ENCODE results near the gene MTCL1.

MTCL1 gene

DNA sequence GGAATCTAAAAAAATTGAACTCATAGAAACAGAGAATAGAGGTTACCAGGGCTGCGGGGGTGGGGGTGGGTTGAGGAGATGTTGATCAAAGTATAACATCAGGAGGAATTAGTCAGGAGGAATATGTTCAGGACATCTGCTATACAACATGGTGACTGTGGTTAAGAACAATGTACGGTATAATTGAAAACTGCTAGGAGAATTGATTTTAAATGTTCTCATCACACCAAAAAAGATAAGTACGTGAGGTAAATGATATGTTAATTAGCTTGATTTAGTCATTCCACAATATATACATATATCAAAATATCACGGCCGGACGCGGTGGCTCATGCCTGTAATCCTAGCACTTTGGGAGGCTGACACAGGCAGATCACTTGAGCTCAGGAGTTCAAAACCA lies 140.2 kb downstream of the MTCL1 start:
- no peak for DNase-seq (ENCODE audit: low spot score)
- H3K27ac ChIP-seq = no peak overlapping the region
- no peak overlapping the region for H3K4me3 ChIP-seq
- no peak for TF ChIP-seq CTCF (IDR thresholded peaks at IDR 0.05)

GRCh38 chr18:8847066-8847755 lies 141.9 kb downstream of the MTCL1 start:
- Histone ChIP-seq H3K4me3 (no peak overlapping the region), H3K27ac (no peak overlapping the region)
- DNase-seq (ENCODE audit: low spot score) = no peak
- no peak for TF ChIP-seq CTCF (IDR thresholded peaks at IDR 0.05)

DNA sequence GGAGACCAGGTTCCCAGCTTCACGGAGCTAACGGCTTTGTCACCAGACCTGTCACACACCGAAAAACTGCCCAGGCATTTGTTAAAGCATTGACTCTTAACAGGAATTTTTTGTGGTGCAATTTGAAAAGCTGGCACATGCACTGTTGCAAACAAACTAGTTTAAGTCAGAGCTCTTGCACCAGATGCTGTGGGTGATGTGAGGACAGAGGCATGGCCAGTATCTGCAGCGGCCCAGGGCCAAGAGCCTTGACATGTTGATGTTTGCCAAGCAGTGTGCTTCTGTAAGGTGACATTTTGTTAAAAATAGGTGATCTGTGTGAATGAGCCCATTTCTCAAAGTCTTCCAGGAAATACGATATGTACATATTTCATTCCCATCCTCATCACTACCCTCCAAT lies 142.5 kb downstream of the MTCL1 start:
- no peak for DNase-seq (ENCODE audit: low spot score)
- Histone ChIP-seq H3K27ac (no peak overlapping the region), H3K4me3 (no peak overlapping the region)
- no peak for TF ChIP-seq CTCF (IDR thresholded peaks at IDR 0.05)

- no peak for DNase-seq (ENCODE audit: low spot score)
- no peak for TF ChIP-seq CTCF (IDR thresholded peaks at IDR 0.05)
- Histone ChIP-seq H3K4me3 (no peak overlapping the region), H3K27ac (no peak overlapping the region)
These were observed 143.2 kb downstream of the MTCL1 start for GRCh38 chr18:8848541-8848940.

DNA sequence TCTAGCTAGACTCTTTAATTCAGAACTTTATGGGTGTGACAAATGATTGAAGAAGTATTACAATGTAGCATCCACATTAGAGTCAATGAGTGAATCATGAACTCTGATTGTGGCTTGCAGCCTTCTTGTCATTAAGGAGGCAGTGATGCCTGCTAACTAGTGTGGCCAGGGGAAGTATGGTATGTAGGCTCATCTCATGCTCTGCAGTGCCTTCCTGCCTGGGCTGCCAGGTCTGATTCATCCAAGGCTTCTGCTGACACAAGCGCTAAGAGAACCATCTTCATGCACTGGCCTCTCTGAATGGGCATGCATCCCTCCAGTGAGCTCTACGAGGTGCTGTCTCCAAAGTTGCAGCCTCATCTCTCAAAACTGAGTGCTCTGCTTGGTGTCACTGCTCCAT lies 144.3 kb downstream of the MTCL1 start:
- no peak for DNase-seq (ENCODE audit: low spot score)
- H3K27ac ChIP-seq = no peak overlapping the region
- H3K4me3 ChIP-seq = no peak overlapping the region
- no peak for TF ChIP-seq CTCF (IDR thresholded peaks at IDR 0.05)

GRCh38 chr18:8851659-8852058 lies 146.3 kb downstream of the MTCL1 start:
- Histone ChIP-seq H3K27ac (no peak overlapping the region), H3K4me3 (no peak overlapping the region)
- TF ChIP-seq CTCF (IDR thresholded peaks at IDR 0.05) = no peak
- no peak for DNase-seq (ENCODE audit: low spot score)

DNA sequence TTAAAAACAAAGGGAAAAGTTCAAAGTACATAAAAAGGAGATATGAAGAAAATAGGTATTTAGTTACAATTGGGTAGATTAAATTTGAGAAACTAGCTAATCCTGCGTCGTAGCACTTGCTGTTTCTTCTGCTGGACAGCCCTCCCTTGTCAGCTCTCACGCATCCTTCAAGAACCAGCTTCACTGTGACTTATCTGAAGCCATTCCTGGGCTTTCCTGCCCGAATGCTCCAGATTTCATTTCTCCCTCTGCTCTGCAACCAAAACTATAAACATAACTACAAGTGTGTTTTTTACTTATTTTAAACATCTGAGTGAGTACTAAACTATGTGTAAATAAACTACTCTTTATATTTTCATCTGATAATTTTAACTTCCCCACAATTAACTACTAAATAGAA lies 149.2 kb downstream of the MTCL1 start:
- no peak for TF ChIP-seq CTCF (IDR thresholded peaks at IDR 0.05)
- Histone ChIP-seq H3K4me3 (no peak overlapping the region), H3K27ac (no peak overlapping the region)
- DNase-seq (ENCODE audit: low spot score) = no peak

Data from coronary artery (tissue), 2 donors.